D721Med (cell line): Measurements from ENCODE around the gene NKTR.

ENCODE experiments used
- DNase-seq: peaks from one replicate; pipeline ENCODE4 v3.0.0; 2011; ENCODE audit warnings: low spot score; ENCODE audit not compliant: insufficient read length
- FAIRE-seq: peaks from 2 replicates; lab custom pipeline; 2011; peaks lifted over from hg19 to GRCh38; lab: Jason Lieb, UNC
- TF ChIP-seq, protein P1 (sequence below): IDR thresholded peaks from 2 replicates; pipeline ENCODE4 v1.5.1; 2012; ENCODE audit warnings: mild to moderate bottlenecking, control low read depth; ENCODE audit not compliant: insufficient read depth; ENCODE audit errors: missing control alignments

NKTR gene

DNA sequence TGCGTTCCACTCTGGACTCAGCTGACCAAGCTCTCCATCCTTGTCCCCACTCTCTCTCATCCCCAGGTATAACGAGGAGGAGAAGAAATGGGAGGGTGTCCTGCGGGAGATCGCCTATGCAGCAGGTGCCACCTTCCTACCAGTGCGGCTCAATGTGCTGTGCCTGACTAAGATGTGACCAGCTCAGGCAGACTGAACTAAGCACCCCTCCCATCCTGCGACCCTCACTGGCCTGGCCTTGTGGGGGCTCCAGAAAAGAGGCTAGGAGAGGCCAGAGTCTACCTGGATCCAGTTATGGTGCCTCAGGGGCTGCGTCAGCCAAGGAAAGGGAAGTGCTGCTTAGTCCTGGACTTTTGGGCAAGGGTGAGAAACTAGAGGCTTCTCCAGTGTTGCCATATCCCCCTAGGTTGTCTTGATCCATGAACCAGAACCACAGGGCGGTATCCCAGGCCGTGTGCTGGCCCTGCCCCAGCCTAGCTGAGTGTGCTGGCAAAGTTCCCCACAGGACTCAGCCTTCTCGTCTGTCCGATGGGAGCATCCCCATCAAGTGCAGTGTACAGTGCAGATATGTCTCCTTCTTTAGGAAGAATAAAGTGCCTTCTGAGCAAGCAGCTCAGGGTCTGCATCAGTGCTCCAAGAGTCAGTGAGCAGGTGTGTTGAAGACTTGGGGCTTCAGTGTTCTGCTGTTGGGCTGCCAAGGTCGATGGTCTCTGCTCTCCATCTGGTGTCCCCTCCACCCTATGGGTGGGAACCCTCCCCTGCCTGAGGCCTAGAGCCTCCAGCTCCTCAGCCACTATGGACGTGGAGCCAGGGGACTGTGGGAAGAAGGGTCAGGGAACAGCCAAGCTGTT, 91.6 kb downstream of the NKTR start:
- TF ChIP-seq, protein P1, sequence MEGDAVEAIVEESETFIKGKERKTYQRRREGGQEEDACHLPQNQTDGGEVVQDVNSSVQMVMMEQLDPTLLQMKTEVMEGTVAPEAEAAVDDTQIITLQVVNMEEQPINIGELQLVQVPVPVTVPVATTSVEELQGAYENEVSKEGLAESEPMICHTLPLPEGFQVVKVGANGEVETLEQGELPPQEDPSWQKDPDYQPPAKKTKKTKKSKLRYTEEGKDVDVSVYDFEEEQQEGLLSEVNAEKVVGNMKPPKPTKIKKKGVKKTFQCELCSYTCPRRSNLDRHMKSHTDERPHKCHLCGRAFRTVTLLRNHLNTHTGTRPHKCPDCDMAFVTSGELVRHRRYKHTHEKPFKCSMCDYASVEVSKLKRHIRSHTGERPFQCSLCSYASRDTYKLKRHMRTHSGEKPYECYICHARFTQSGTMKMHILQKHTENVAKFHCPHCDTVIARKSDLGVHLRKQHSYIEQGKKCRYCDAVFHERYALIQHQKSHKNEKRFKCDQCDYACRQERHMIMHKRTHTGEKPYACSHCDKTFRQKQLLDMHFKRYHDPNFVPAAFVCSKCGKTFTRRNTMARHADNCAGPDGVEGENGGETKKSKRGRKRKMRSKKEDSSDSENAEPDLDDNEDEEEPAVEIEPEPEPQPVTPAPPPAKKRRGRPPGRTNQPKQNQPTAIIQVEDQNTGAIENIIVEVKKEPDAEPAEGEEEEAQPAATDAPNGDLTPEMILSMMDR = no peak
- FAIRE-seq = no peak
- no peak for DNase-seq

DNA sequence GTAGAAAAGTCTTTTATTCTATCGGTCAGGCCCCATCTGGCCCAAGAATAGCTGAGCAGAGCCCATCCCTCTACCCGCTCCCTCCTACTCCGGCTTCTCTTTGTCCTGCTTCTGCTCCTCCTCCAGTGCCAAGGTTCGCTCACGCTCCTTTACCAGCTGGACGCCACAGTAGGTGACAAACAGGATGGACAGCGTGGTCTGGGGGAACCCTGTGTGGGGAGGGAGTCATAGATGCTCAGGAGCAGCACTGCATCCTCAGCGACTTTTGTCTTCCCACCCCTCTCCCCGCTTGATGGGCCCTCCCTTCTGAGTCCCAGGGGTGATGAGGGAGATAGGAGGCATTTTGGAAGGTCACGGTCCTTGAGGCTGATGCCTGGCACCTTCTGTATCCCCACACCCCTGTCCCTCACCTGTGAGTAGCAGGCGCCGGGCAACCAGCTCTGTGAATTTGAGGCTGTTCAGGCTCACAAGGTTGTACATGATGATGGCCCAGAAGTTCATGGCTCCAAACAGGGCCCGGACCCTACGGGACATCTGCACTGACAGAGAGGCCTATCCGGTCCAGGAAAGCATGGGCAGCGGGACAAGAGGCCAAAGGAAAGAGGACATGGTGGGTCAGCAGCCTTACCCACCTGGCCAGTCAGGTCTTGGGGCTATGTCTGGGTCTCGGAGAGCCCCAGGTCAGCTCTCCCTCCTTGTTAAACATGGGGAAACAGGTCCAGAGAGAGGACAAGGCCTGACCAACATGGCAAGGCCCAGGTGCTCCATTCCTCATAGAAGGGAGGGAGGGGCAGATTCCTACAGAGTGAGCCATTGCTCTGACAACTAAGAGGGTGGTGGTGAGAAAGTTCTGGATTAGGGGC, 92.4 kb downstream of the NKTR start:
- FAIRE-seq (no peak), DNase-seq (no peak)
- TF ChIP-seq, protein P1 = no peak

DNA sequence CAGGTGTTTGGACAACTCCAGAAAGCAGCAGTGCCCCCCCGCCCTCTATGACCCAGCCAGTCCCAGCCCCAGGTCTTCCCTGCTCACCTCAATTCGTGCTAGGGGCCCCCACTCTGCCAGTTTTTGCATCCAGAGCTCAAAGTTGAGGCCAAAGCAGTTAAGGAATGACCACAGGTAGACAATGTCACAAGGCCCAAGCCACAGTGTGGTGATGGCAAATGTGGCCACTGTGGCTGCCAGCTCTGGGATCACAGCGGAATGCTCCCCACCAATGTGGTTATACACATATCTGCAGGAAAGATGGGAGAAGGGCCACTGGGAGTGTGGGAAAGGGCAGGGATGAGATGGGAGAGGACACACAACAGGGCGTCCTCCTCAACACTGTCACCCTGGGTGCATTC, 93.0 kb downstream of the NKTR start:
- no peak for FAIRE-seq
- no peak for DNase-seq
- TF ChIP-seq, protein P1 = no peak

DNA sequence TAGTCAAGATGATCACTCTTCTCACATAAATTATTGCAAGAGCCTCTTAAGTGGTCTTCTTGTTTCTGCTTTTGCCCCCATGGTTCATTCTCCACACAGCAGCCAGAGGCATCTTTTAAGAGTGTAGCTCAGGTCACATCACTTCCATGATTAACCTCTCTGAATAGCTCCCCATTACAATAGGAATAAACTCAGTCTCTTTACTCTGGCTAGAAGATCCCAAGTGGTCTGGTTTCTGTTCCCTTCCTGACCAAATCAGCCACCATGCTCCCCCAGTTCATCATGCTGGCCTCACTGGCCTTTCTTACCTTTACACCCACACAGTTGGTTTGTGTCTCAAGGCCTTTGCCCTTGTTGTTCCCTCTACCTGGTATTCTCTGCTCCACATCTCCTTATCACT, 93.9 kb downstream of the NKTR start:
- no peak for FAIRE-seq
- TF ChIP-seq, protein P1 = no peak
- DNase-seq = no peak

DNA sequence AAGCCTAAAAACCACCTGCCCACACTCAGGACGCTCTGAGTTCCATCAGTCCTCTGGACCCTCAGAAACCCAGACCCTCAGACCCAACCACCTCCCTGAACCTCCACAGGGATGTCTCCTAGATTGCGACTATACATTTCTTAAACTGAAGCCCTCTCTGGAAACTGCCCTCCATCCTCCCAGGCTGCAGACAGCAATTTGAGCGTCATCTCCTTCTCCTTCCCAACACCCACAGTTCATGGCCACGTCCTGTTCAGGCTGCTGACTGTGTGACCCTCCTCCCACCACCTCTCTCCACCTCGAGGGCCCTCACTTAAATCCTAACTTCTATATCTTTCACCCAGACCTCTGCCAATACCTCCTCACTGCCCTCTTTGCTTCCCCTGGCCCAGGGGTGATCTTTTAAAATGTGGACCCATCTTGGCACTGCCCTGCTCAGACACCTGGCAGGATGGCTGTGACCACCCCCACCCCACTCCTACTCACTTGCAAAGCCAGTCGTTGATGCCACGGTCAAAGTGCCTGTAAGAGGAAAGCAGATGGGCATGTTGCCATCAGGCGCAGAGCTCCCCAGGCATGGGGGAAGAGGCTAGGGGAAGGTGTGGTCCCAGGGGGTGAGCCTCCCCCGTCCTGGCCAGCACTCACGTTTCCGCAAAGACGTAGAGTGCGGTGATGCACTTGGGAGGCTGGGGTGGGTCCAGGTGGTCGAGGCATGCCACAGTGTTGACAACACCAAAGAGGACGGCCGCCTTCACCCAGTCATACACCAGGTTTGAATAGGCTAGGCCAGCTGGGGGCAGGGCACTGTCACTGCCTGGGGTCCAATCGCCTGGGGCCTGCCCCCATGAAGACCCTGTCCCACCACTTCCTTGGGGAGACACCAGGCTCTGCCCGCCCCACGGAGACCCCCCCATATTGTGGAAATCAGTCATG, 96.1 kb downstream of the NKTR start:
- TF ChIP-seq, protein P1 = no peak
- DNase-seq (no peak), FAIRE-seq (no peak)

DNA sequence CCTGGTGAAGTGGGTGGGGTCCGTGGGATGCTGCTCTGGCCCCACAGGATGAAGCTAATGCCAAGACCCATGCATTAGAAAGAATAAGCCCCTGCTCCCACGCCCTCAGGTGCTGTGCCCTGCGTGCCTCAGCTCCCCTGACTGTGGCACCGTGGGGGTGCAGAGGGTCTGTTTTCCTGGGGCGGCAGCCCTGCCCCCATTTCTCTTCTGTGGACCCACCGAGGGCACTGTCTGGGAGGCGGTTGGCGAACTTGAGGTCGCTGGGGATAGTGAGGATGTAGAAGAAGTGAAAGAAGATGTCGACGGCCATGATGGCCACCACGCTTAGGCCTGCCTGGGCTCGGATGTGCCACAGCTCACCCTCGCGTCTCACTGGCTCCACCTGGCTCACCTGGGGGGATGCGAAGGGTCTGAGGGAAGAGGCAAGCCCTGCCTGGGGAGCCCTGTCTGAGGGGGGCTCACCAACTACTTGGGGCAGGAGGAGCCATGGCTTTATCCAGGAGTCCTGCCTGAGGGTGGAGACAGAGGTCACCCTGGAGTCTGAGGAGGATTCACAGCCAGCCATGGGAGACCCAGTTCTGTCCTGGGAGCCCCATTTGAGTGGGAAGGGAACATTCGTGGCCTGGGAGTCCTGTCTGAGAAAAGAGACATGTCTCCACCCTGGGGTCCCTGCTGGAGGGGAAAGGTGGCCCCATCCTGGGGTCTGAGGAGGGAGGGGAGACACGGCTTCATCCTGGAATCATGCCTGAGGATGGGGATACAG, 97.0 kb downstream of the NKTR start:
- FAIRE-seq = no peak
- DNase-seq = no peak
- TF ChIP-seq, protein P1 = no peak
